GM18507 (cell line): ENCODE data around the gene IFI44L.

ENCODE experiments used
- DNase-seq: peaks from one replicate; pipeline ENCODE4 v3.0.0; 2011; ENCODE audit warnings: low read depth; ENCODE audit not compliant: insufficient read length; ENCODE audit errors: extremely low spot score
- FAIRE-seq: peaks from 2 replicates; lab custom pipeline; 2011; peaks lifted over from hg19 to GRCh38; lab: Jason Lieb, UNC

IFI44L gene

DNA sequence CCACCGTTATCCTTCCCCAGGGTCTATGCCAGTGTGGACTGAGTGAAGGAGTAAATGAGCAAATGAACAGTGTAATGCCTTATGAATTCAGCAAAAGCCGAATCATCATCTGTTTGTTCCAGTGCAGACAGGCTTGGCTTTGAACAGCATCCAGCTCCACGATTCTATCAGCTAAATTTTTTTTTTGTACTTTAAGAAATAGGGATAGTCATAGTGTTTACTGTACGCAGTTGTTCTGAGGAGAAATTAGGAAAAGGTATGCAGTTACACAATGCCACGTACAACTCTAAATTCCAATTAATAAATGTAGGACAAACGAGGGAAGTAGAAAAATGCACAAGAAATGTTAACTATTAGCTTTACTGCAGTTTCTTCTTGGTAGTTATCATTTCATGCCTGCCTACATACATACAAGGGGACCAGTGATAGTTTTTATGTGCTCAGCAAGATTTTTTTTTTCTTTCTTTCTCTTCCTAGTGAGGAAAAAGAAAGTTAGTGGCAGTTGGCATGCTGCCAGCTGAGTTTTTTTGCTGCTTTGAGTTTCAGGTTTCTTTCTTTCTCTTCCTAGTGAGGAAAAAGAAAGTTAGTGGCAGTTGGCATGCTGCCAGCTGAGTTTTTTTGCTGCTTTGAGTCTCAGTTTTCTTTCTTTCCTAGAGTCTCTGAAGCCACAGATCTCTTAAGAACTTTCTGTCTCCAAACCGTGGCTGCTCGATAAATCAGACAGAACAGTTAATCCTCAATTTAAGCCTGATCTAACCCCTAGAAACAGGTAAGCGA lies at the start of gene IFI44L:
IFI44L (plus strand) TSS at position 646 of the 777 bp plus-strand sequence. CDS start 7,468 bp downstream, outside the sequence.
- DNase-seq (no peak), FAIRE-seq (peak; percentile 99)

DNA sequence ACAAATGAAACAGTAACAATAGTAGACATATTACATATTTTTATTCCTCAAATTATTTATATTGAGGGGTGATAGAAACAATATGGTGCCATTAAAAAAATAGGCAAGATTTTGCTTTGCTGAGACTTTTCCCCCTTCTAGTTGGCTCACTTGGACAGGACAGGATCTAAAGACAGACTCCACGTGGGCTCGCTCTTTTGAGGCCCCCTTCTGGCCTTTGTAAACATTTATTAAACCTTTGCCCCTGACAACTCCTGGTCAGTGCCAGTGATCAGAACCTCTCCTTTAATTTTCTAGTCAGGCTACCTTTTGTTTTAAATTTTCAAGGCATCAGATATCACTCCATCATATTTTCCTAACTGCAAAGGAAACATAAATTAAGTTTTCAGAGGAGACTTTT lies 49.7 kb upstream of the IFI44L start:
- FAIRE-seq = no peak
- DNase-seq = no peak

DNA sequence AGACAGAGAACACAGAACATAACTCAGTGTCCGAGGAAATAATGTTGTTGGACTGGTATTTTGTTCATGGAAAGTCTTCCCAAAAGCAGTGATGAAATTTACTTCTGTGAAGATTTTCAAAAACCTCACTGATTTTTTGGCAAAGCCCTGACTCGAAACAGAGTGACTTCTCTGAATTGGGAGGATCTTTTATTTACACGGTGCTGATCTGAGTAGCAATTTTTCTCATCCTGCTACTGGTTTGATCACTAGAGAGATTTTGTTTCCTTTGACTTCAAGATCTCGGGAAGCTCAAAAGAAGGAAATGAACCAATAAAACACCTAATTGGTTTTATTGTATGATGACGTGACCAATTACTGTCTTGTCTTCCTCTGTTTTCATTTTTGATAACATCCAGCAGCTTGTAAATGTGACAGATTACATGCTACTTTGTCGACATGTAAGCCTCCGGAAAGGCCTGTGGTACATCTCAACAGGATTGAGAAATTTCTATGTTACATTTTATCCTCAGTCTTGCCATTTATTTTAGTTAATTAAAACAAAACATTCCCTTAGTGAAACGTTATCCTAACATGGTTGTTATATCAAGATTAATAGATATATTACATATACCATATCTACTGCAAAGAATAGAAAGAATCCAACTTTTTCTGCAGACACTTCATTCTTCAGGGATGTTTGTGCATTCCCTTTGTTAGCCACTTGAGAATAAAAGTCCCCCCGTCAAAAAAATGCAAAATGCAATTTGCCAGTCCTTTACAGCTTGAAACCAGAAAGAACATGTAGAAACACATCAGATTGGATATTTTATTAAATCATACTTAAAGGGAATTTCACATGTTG lies 42.8 kb upstream of the IFI44L start:
- DNase-seq = no peak

DNA sequence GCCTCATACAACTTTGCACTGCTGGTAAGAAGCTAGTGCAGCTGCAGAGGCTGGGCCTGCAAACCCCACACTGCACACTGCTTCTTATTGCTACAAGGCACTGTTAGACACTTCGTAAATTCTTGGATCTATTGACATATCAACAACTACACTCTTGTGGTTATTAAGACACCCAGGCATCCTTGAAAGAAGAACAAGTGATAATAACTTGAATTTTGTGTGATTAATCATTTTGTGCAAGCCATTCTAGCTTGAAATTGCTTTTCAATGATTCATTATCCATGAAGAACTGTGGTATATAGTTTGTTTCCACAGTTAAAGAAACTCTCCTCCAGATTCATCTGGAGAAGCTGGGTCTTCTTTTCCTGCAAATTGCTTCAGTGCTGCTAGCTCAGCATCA lies 33.7 kb upstream of the IFI44L start:
- DNase-seq (no peak), FAIRE-seq (no peak)

More for the DNA sequence above, 42.8 kb upstream of the IFI44L start:
- no peak for FAIRE-seq

DNA sequence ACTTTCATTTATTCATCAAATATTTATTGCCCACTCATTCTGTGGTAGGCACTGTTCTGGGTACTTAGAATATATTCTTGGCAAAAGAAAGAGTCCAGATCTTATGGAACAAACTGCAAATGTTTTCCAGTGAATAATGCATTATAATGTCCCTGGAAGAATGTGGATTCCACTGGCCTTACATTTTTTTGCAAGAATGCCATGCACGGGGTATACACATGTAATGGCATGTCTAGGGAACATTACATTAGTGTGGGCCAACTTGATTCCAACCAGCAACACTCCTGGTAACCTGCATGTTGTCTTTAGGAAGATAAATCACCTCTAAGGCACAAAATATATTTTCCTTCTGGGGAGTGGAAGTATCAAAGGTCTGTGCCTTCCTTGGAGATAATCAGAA lies 33.0 kb upstream of the IFI44L start:
- DNase-seq = no peak
- no peak for FAIRE-seq

DNA sequence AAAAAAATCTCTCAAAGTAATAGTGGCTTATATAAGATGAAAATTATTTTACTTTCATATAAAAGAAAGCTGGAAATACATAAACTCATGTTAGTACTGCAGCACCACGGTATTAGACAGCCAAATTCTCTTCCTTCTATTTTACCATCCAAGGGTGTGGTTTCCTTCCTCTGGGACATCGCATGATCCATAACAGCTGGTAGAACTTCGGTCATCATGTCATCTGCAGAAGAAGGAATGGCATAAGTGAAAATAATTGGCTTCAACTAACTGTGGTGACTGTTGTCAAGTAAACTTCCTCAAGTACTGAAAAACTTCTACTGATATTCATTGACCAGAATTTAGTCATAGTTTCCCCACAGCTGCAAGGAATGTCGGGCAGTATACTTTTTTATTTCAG lies 28.3 kb upstream of the IFI44L start:
- no peak for DNase-seq
- no peak for FAIRE-seq

DNA sequence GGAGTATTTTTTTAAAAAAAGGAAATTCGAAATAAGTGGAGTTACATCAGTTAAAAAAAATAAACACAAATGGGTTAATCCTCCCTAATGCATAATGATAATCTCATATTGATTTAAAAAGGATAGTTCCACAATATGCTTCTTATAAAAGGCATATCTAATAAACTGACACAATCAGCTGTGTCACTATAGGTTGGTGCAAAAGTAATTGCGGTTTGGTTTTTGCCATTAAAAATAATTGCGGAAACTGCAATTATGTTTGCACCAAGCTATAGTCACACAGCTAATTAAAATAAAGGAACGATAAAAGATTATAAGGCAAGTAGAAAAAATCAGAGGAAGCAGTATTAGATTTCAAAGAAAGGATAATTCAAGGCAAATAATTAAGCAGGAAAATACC lies 21.0 kb upstream of the IFI44L start:
- FAIRE-seq = no peak
- DNase-seq = no peak

DNA sequence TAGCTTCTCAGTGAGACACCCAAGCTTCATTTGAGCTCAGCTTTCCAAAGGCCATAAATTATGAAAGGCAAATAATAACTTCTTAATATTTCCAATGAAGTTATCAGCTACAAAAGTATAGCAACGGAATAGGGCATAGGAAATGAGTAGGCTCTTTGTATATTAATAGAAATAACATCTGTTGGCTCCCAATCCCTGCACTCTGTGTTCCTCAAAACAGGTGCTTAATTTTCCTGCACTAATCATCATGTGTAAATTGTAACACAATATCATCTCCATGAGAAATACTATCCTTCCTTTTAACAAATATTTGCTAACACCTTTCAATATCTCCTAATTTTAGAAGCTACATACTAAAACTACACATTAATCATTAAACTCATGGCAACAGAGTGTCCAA lies 19.2 kb upstream of the IFI44L start:
- no peak for DNase-seq
- no peak for FAIRE-seq

DNA sequence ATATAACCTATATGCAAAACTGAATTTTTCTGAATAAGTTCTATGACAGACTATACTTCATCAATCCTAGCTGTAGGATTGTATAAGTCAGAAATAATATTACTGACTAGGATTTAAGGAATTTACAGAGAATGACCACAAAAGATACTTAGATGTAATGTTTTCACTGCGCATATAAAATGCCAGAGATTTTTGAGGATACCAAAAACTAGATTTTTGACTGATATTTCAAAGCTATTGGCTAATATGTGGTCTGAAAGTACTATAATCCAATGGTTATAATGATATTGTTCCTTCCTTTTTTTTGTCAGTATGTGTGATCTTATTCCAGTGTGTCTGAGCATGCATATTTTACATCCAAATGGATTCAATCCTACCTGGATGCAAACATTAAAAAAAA lies 17.0 kb upstream of the IFI44L start:
- FAIRE-seq = no peak
- no peak for DNase-seq

DNA sequence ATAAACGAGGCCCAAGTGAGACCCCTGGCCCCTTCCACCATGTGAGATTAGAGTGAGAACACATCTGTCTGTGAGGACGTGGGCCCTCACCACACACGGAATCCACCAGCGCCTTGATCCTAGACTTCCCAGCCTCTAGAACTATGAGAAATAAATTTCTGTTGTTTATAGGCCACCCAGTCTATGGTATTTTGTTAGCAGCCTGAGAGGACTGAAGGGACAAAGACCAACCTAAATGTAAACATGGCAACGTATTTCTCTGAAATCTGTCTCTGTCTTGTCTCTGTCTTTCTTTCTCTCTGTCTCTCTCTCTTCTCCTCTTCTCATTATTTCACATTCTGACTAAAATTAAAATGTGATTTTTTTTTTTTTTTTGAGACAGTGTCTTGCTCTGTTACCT lies 15.6 kb upstream of the IFI44L start:
- no peak for DNase-seq
- FAIRE-seq = no peak

DNA sequence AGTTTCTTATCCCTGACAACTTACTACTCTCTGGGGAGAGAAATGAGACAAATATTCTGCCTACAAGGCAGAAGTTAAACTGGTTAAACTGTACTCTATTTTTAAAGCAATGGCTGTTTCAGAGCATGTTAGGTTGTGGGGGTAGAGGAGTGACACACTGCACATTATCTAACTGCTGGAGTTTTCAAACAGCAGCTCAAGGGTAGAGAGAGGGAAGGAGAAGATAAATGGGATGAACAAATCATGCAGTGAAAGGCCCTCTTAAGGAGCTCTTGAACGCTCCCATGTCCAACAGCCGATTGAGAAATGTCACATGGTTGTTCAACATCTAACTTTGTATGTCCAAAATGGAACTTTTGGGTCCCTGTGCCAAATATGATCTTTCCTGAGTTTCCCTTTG lies 14.0 kb upstream of the IFI44L start:
- DNase-seq (no peak), FAIRE-seq (no peak)

DNA sequence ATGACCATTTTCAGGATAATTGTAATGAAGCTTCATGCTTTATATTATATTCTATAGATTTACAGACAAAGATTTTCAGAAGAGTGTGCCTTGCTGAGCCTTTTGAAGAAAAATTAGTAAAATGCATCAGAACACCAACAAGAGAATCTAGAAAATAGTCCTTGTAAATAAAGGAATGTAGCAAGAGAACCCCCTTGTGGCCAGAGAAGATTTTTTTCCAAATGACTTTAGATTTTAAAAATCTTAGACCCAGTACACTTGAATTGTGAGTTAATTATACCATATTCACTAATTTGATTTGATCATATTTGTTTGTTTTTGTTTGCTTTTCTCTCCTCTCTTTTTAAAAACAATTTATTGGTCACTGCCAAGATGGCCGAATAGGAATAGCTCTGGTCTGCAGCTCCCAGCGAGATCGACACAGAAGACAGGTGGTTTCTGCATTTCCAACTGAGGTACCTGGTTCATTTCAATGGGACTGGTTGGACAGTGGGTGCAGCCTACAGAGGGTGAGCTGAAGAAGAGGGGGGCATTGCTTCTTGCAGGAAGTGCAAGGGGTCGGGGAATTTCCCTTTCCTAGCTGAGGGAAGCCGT lies 12.8 kb upstream of the IFI44L start:
- DNase-seq = no peak

DNA sequence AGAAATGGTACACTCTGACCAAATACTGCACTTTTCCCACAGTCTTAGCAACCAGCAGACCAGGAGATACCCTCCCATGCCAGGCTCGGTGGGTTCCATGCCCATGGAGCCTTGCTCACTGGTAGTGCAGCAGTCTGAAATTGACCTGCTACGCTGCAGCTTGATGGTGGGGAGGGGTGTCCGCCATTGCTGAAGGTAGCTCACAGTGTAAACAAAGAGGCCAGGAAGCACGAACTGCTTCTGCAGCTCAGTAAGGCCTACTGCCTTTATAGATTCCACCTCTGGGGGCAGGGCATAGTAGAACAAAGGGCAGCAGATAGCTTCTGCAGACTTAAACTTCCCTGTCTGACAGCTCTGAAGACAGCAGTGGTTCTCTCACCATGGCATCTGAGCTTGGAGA lies 12.3 kb upstream of the IFI44L start:
- DNase-seq = no peak
- no peak for FAIRE-seq

More for the DNA sequence above, 12.8 kb upstream of the IFI44L start:
- peak; percentile 59 for FAIRE-seq

DNA sequence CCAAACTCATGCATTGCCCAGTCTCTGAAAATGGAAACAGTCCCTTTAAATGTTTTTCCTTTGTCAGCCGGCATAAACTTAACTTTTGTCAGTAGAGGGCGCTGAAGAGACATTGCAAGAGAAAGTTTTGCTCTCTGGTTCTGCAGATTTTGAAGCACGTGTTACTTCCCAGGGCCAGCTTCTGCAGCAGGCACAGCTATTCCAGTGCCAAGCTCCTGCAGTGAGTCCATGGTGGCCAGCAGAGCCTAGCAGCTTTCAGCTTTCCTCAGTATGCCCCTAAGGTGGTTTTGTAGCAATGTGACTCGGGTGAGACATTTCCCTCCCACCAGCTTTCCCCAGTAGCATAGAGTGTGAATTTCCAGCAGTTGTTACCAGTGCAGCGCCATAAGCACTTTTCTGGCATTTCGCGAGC lies 2.6 kb upstream of the IFI44L start:
- DNase-seq = peak; percentile 15
- peak; percentile 96 for FAIRE-seq

DNA sequence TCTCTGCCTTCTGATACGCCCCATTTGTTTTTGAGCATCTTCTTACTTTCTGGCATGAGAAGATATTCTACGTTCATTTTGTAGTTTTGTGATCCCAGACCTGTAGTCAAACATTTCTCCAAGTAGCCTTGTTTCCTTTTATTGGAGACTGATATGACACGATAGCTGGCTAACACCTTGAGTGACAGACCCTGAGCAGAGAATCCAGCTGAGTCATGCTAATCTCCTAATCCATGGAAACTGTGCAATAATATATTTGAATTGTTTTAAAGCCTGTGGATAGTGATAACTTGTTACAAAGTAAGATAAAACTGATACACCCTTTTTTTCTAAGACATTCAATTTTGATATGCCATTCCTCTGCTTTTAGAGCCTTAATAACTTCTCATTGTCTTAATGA lies 1.2 kb upstream of the IFI44L start:
- FAIRE-seq = peak; percentile 31
- DNase-seq = no peak

DNA sequence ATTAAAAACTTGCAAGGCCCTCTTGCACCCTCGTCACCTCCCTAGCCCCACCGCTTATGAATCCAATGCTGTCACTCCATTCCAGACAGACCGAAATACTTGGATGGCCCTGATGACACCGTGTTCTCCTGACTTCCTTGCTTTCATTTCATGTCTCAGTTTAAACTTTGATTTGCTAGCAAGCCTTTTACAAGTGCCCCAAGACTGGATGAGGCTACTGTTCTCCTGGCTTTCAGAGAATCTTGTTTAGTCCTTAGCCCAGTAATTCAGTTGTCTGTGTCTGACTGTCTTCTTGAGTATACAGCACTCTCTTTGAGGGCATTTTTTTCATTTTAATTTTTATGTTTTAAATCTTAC lies 824 bp upstream of the IFI44L start:
- FAIRE-seq = no peak
- DNase-seq = no peak

DNA sequence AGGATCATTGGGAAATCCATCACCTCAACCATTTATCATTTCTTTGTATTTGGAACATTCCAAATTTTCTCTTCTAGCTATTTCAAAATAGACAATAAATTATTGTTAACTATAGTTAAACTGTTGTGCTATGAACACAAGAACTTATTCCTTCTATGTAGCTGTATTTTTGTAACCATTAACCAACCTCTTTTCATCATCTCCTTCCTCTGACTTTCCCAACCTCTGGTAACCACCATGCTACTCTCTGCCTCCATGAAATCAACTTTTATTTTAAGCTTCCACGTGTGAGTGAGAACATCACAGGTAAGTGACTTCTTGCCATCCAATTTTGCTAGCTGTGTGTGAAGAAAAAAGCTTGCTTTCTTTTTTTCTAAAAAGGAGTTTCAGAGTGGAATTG lies 418 bp downstream of the IFI44L start:
- no peak for DNase-seq

DNA sequence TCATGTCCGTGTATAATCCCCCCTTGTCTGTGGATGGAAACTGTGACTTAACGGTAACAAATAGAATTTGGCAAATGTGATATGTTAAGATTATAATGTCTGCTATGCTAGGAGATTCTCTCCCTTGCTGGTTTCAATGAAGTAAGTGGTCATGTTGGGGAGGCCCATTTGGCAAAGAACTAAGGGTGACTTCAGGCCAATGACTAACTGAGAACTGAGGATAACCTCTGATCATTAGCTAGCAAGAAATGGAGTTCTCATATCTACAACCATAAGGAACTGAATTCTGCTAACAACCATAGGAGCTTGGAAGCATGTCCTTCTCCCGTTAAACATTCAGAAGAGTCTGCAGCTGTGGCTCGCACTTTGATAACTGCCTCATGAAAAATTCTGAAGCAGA lies 2.3 kb downstream of the IFI44L start:
- no peak for DNase-seq
- FAIRE-seq = peak; percentile 85

More for the DNA sequence above, 418 bp downstream of the IFI44L start:
- no peak for FAIRE-seq

DNA sequence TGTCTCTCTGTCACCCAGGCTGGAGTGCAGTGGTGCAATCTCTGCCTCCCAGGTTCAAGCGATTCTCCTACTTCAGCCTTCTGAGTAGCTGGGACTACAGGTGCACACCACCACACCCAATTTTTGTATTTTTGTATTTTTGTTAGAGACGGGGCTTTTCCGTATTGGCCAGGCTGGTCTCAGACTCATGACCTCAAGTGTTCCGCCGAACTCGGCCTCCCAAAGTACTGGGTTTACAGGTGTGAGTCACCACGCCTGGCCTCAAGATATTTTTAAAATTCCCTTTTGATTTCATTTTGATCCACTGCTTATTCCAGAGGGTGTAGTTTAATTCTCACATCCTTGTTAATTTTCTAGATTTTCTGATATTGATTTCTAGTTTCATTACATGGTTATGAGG lies 3.8 kb downstream of the IFI44L start:
- DNase-seq = no peak
- no peak for FAIRE-seq

DNA sequence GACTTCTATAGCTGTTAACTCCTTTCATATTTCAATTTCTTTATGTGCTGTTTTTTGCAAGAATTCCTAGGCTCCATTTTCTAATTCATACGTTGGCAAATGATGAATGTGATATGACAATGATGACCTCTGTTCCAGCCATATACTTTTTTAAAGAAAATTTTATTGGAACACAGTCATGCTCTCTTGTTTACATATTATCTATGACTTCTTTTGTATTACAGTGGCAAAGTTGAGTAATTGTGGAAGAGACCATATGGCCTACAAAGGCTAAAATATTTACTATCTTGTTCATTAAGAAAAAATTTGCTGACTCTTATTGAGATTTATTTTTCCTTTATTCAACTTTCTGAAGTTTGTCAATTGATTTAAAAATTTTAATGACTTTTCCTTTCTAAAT lies 7.1 kb downstream of the IFI44L start:
- no peak for FAIRE-seq
- DNase-seq = no peak

DNA sequence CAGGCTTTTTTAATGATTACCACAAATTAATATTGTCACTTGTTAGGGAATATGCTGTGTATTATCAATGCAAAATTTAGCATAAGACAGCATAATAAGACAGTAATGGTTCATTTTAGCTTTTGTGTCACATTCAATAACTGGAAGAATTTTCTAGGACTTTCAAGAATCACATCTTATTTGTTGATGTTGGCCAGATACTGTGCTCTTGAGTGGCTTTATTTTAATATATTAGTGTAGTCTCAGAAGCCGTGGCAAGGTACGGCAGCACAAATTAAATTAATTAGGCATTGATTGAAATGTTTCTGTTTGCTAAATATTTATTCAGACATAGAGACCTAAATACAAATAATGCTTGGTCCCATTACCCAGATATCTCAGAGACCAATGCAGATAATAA lies 10.4 kb downstream of the IFI44L start:
- no peak for DNase-seq
- FAIRE-seq = no peak
